ENCODE measurements around the gene HEPHL1.

The HEPHL1 gene

GRCh38 chr11:94018721-94019120 is 2.4 kb upstream of the HEPHL1 start:
- DNase-seq (ENCODE audit: low read depth): no peak

- no peak for DNase-seq (ENCODE audit: low read depth)
Observed at GRCh38 chr11:94023856-94024255, 2.7 kb downstream of the HEPHL1 start.

GRCh38 chr11:94024547-94024946 is 3.4 kb downstream of the HEPHL1 start:
- no peak for DNase-seq (ENCODE audit: low read depth)

GRCh38 chr11:94025690-94026394 is 4.7 kb downstream of the HEPHL1 start:
- DNase-seq (ENCODE audit: low read depth): no peak

- DNase-seq (ENCODE audit: low read depth): no peak
Observed at GRCh38 chr11:94027210-94027609, 6.1 kb downstream of the HEPHL1 start.

- no peak for DNase-seq (ENCODE audit: low read depth)
Observed at GRCh38 chr11:94028436-94028835, 7.3 kb downstream of the HEPHL1 start.

GRCh38 chr11:94030059-94030458 is 8.9 kb downstream of the HEPHL1 start:
- DNase-seq (ENCODE audit: low read depth): no peak

GRCh38 chr11:94031625-94032024 is 10.5 kb downstream of the HEPHL1 start:
- DNase-seq (ENCODE audit: low read depth): no peak

GRCh38 chr11:94032066-94032465 is 10.9 kb downstream of the HEPHL1 start:
- DNase-seq (ENCODE audit: low read depth): no peak

GRCh38 chr11:94032725-94033124 is 11.6 kb downstream of the HEPHL1 start:
- no peak for DNase-seq (ENCODE audit: low read depth)

- no peak for DNase-seq (ENCODE audit: low read depth)
Observed at GRCh38 chr11:94034207-94034606, 13.1 kb downstream of the HEPHL1 start.

GRCh38 chr11:94036096-94036495 is 14.9 kb downstream of the HEPHL1 start:
- DNase-seq (ENCODE audit: low read depth): no peak

GRCh38 chr11:94043241-94043640 is 22.1 kb downstream of the HEPHL1 start:
- DNase-seq (ENCODE audit: low read depth): no peak

GRCh38 chr11:94046796-94047195 is 25.6 kb downstream of the HEPHL1 start:
- DNase-seq (ENCODE audit: low read depth): no peak

- no peak for DNase-seq (ENCODE audit: low read depth)
Observed at GRCh38 chr11:94048032-94048709, 27.0 kb downstream of the HEPHL1 start.

GRCh38 chr11:94049351-94049750 is 28.2 kb downstream of the HEPHL1 start:
- no peak for DNase-seq (ENCODE audit: low read depth)

GRCh38 chr11:94058630-94059029 is 37.5 kb downstream of the HEPHL1 start:
- no peak for DNase-seq (ENCODE audit: low read depth)

GRCh38 chr11:94059065-94059464 is 37.9 kb downstream of the HEPHL1 start:
- DNase-seq (ENCODE audit: low read depth): no peak

- DNase-seq (ENCODE audit: low read depth): no peak
Observed at GRCh38 chr11:94060401-94060800, 39.2 kb downstream of the HEPHL1 start.

- DNase-seq (ENCODE audit: low read depth): no peak
Observed at GRCh38 chr11:94062360-94062759, 41.2 kb downstream of the HEPHL1 start.

GRCh38 chr11:94066901-94067429 is 45.8 kb downstream of the HEPHL1 start:
- no peak for DNase-seq (ENCODE audit: low read depth)

- DNase-seq (ENCODE audit: low read depth): no peak
Observed at GRCh38 chr11:94068764-94069163, 47.6 kb downstream of the HEPHL1 start.

- no peak for DNase-seq (ENCODE audit: low read depth)
Observed at GRCh38 chr11:94077552-94078293, 56.6 kb downstream of the HEPHL1 start.

Data from activated T-helper 1 cell treated with Interleukin-2 at 50 U/mL for 16 hours (primary cell).